ENCODE results near the gene HBP1. TPM values are rescaled to one million over a fixed set of nuclear protein-coding genes. Genes with fewer than 3 reads are reported as not detected.

The HBP1 gene
- polyA plus RNA-seq, 1 donor from 2014 or later: 37.7 TPM

DNA sequence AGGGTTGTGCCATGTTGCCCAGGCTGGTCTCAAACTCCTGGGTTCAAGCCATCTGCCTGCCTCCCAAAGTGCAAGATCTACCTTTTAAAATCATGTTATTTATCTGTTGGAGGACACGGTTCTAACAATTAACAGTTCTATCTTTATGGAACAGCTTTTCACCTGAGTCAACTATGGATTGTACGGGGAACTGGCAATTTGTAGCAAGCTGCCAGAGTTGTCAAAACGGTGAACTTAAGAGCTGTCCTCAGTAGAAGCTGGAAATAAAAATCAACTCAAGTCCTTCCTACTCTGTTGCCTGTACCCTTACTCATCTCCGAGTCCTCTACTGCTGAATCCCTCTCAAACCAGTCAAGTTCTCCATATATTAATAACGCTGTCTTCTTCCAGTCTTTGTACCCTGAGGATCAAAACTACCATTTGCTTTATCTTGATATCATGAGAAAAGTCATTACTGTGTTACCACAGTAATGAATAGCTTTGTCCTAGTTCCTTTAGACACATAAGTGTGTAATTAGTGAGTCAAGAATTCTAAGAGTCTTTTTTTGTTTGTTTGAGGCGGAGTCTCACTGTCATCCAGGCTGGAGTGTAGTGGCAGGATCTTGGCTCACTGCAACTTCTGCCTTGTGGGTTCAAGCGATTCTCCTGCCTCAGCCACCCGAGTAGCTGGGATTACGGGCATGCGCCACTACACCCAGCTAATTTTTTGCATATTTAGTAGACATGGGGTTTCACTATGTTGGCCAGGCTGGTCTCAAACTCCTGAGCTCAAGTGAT is 28.2 kb downstream of the HBP1 start:
- Histone ChIP-seq H3K36me3 (ENCODE audit: insufficient read depth, low read length) (no peaks in the 10 kb centered on the region), H3K4me3 (ENCODE audit: low read length) (no peak overlapping the region), H3K9me2 (ENCODE audit: insufficient read depth, low read length) (no peaks in the 10 kb centered on the region), H3K79me2 (replicated peaks; ENCODE audit: insufficient read depth, low read length) (no peaks in the 10 kb centered on the region), H3K9ac (ENCODE audit: low read length) (no peak overlapping the region), H3K27ac (ENCODE audit: low read length) (no peak overlapping the region), H3F3A (ENCODE audit: insufficient read depth, low read length, poor library complexity, severe bottlenecking) (no peaks in the 10 kb centered on the region), H3K9me3 (ENCODE audit: low read length) (no peaks in the 10 kb centered on the region), H3K27me3 (ENCODE audit: insufficient read depth, low read depth, low read length) (no peaks in the 10 kb centered on the region), H2AFZ (ENCODE audit: low read depth, low read length) (no peak overlapping the region), H3K4me2 (ENCODE audit: low read length) (no peak overlapping the region), H4K20me1 (ENCODE audit: insufficient read depth) (no peaks in the 10 kb centered on the region)
- TF ChIP-seq, protein P1, sequence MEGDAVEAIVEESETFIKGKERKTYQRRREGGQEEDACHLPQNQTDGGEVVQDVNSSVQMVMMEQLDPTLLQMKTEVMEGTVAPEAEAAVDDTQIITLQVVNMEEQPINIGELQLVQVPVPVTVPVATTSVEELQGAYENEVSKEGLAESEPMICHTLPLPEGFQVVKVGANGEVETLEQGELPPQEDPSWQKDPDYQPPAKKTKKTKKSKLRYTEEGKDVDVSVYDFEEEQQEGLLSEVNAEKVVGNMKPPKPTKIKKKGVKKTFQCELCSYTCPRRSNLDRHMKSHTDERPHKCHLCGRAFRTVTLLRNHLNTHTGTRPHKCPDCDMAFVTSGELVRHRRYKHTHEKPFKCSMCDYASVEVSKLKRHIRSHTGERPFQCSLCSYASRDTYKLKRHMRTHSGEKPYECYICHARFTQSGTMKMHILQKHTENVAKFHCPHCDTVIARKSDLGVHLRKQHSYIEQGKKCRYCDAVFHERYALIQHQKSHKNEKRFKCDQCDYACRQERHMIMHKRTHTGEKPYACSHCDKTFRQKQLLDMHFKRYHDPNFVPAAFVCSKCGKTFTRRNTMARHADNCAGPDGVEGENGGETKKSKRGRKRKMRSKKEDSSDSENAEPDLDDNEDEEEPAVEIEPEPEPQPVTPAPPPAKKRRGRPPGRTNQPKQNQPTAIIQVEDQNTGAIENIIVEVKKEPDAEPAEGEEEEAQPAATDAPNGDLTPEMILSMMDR (IDR thresholded peaks at IDR 0.05; ENCODE audit: poor library complexity, severe bottlenecking): no peak
- TF ChIP-seq MXI1 (conservative IDR thresholded peaks at IDR 0.05; ENCODE audit: poor library complexity, severe bottlenecking) (no peak), RAD21 (conservative IDR thresholded peaks at IDR 0.05) (no peak), EZH2 (IDR thresholded peaks at IDR 0.05; ENCODE audit: borderline replicate concordance, insufficient read depth, low read length, poor library complexity, severe bottlenecking) (no peak), POLR2AphosphoS5 (IDR thresholded peaks at IDR 0.05) (no peak), TAF1 (IDR thresholded peaks at IDR 0.05; ENCODE audit: low read depth) (no peak), SMC3 (conservative IDR thresholded peaks at IDR 0.05; ENCODE audit: poor library complexity) (no peak), EP300 (conservative IDR thresholded peaks at IDR 0.05; ENCODE audit: poor library complexity, severe bottlenecking) (no peak)
- TF ChIP-seq, protein P2, sequence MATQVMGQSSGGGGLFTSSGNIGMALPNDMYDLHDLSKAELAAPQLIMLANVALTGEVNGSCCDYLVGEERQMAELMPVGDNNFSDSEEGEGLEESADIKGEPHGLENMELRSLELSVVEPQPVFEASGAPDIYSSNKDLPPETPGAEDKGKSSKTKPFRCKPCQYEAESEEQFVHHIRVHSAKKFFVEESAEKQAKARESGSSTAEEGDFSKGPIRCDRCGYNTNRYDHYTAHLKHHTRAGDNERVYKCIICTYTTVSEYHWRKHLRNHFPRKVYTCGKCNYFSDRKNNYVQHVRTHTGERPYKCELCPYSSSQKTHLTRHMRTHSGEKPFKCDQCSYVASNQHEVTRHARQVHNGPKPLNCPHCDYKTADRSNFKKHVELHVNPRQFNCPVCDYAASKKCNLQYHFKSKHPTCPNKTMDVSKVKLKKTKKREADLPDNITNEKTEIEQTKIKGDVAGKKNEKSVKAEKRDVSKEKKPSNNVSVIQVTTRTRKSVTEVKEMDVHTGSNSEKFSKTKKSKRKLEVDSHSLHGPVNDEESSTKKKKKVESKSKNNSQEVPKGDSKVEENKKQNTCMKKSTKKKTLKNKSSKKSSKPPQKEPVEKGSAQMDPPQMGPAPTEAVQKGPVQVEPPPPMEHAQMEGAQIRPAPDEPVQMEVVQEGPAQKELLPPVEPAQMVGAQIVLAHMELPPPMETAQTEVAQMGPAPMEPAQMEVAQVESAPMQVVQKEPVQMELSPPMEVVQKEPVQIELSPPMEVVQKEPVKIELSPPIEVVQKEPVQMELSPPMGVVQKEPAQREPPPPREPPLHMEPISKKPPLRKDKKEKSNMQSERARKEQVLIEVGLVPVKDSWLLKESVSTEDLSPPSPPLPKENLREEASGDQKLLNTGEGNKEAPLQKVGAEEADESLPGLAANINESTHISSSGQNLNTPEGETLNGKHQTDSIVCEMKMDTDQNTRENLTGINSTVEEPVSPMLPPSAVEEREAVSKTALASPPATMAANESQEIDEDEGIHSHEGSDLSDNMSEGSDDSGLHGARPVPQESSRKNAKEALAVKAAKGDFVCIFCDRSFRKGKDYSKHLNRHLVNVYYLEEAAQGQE (IDR thresholded peaks at IDR 0.05; ENCODE audit: borderline replicate concordance): no peak

DNA sequence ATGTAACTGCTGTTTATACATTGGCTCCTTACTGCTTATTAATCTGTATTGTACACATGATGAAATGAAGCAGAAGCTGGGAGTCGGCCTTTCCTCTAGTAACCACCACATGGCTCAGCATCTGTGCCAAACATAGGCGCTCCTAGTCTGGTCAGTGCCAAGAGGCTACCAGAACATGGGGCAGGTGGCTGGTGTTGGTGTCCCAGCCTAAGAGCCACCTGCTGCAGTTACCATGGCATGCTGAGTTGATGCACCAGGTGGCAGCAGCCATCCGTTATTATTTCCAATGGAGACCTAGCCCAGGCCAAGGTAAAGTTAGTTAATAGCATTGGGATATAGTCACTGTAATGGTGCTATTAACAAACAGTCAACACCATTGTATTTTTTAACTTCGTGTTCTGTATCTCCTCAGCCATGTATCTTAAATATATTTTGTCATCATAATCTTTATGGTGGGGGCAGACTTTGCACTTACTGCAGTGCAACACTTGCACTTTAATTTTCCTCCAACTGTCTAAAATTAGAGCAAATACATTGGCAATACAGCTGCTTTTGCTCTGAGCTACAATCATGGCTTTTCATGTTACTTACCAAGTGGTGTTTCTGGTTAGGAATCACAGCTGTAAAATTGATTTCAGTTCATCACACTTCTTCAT is 33.1 kb downstream of the HBP1 start:
- H3K4me2 ChIP-seq (ENCODE audit: low read length): no peak overlapping the region
- H3K27ac ChIP-seq (ENCODE audit: low read length): no peak overlapping the region
- H3K27me3 ChIP-seq (ENCODE audit: insufficient read depth, low read depth, low read length): no peaks in the 10 kb centered on the region
- no peaks in the 10 kb centered on the region for H3F3A ChIP-seq (ENCODE audit: insufficient read depth, low read length, poor library complexity, severe bottlenecking)
- H3K9ac ChIP-seq (ENCODE audit: low read length): no peak overlapping the region
- TF ChIP-seq EZH2 (IDR thresholded peaks at IDR 0.05; ENCODE audit: borderline replicate concordance, insufficient read depth, low read length, poor library complexity, severe bottlenecking): no peak
- TF ChIP-seq TAF1 (IDR thresholded peaks at IDR 0.05; ENCODE audit: low read depth): no peak
- TF ChIP-seq SMC3 (conservative IDR thresholded peaks at IDR 0.05; ENCODE audit: poor library complexity): peak; percentile 87
- TF ChIP-seq, protein P1 (IDR thresholded peaks at IDR 0.05; ENCODE audit: poor library complexity, severe bottlenecking): peak; percentile 80
- TF ChIP-seq MXI1 (conservative IDR thresholded peaks at IDR 0.05; ENCODE audit: poor library complexity, severe bottlenecking): no peak
- no peak for TF ChIP-seq EP300 (conservative IDR thresholded peaks at IDR 0.05; ENCODE audit: poor library complexity, severe bottlenecking)
- peak; percentile 85 for TF ChIP-seq RAD21 (conservative IDR thresholded peaks at IDR 0.05)
- no peaks in the 10 kb centered on the region for H4K20me1 ChIP-seq (ENCODE audit: insufficient read depth)
- no peaks in the 10 kb centered on the region for H3K9me3 ChIP-seq (ENCODE audit: low read length)
- no peak overlapping the region for H2AFZ ChIP-seq (ENCODE audit: low read depth, low read length)
- no peaks in the 10 kb centered on the region for H3K79me2 ChIP-seq (replicated peaks; ENCODE audit: insufficient read depth, low read length)
- no peak overlapping the region for H3K4me3 ChIP-seq (ENCODE audit: low read length)
- H3K9me2 ChIP-seq (ENCODE audit: insufficient read depth, low read length): no peaks in the 10 kb centered on the region
- H3K36me3 ChIP-seq (ENCODE audit: insufficient read depth, low read length): peaks cover 12% of the 10 kb centered on the region

Data from neural cell (in vitro differentiated cells).